Brain microvascular endothelial cell (primary cell): ENCODE measurements around the gene LRP1.

Experiments used
- DNase-seq: peaks from one replicate; pipeline ENCODE4 v3.0.0-alpha.2; 2020
- H3K27ac ChIP-seq: fragments of 250-450 bp; sonication (Bioruptor Pico); 2 replicates; pipeline ENCODE4 v1.5.1; 2020; ENCODE audit warnings: mild to moderate bottlenecking, moderate library complexity
- H3K27me3 ChIP-seq: fragments of 250-450 bp; sonication (Bioruptor Pico); replicated peaks from 2 replicates; pipeline ENCODE4 v1.5.1; 2020; ENCODE audit warnings: mild to moderate bottlenecking
- H3K36me3 ChIP-seq: fragments of 250-450 bp; sonication (Bioruptor Pico); replicated peaks from 2 replicates; pipeline ENCODE4 v1.5.1; 2020; ENCODE audit warnings: mild to moderate bottlenecking
- H3K4me3 ChIP-seq: 2 replicates; pipeline ENCODE4 v1.5.1; 2011; ENCODE audit warnings: low read depth, mild to moderate bottlenecking, control low read depth, low read length, moderate library complexity
- in situ Hi-C: cut with HindIII; loops from 2 replicates; pipeline ENCODE4 v1.10.0; 2017; ENCODE audit warnings: low sequenced_read_pairs, low pct_ligation_motif_present
- TF ChIP-seq, protein P1 (sequence below): IDR thresholded peaks from 2 replicates; pipeline ENCODE4 v1.5.1; 2011; ENCODE audit warnings: low read depth, mild to moderate bottlenecking, moderate library complexity, low read length, control low read depth, inconsistent platforms; ENCODE audit errors: missing control alignments

The LRP1 gene

DNA sequence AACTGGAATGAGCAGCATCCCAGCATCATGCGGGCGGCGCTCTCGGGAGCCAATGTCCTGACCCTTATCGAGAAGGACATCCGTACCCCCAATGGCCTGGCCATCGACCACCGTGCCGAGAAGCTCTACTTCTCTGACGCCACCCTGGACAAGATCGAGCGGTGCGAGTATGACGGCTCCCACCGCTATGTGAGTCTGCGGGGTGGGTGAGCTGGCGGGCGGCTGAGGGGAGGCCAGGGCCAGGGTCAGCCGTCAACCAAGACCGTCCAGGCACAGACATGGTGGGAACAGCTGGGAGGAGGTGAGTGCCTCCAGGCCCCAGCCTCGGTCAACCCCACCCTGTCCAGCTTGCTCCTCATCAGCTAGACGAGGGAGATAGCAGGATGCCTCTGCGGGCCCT, 62.5 kb downstream of the LRP1 start:
- in situ Hi-C loops: no loop called here
- H3K27me3 ChIP-seq: no peaks in the 10 kb centered on the region
- H3K36me3 ChIP-seq: peaks cover 95% of the 10 kb centered on the region
- TF ChIP-seq, protein P1, sequence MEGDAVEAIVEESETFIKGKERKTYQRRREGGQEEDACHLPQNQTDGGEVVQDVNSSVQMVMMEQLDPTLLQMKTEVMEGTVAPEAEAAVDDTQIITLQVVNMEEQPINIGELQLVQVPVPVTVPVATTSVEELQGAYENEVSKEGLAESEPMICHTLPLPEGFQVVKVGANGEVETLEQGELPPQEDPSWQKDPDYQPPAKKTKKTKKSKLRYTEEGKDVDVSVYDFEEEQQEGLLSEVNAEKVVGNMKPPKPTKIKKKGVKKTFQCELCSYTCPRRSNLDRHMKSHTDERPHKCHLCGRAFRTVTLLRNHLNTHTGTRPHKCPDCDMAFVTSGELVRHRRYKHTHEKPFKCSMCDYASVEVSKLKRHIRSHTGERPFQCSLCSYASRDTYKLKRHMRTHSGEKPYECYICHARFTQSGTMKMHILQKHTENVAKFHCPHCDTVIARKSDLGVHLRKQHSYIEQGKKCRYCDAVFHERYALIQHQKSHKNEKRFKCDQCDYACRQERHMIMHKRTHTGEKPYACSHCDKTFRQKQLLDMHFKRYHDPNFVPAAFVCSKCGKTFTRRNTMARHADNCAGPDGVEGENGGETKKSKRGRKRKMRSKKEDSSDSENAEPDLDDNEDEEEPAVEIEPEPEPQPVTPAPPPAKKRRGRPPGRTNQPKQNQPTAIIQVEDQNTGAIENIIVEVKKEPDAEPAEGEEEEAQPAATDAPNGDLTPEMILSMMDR: no peak
- no peak overlapping the region for H3K4me3 ChIP-seq
- no peak for DNase-seq
- no peak overlapping the region for H3K27ac ChIP-seq

DNA sequence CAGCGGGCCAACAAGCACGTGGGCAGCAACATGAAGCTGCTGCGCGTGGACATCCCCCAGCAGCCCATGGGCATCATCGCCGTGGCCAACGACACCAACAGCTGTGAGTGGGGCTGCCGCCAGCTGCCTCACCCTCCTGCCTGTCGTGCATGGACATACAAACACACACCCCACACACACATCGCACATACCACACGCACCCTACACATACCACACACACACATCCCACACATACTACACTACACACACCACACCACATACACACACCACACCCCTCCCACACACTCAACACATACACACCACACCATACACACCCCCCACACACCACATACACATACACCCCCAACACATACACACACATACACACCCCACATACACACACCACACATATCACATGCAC, 63.1 kb downstream of the LRP1 start:
- TF ChIP-seq, protein P1: no peak
- in situ Hi-C loops: no loop called here
- Histone ChIP-seq H3K4me3 (no peak overlapping the region), H3K27ac (no peak overlapping the region), H3K36me3 (peaks cover 94% of the 10 kb centered on the region), H3K27me3 (no peaks in the 10 kb centered on the region)
- no peak for DNase-seq

DNA sequence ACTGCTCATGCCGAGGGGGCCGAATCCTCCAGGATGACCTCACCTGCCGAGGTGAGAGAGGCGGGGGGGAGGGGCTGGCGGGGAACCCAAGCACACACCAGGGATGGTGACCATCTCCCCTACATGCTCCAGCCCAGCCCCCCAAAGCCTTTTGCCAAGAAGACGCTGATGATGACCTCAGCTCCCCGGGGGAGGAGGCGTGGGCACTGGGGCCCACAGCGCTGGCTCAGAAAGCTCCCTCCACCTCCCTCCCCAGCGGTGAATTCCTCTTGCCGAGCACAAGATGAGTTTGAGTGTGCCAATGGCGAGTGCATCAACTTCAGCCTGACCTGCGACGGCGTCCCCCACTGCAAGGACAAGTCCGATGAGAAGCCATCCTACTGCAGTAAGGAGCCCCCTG, 64.6 kb downstream of the LRP1 start:
- DNase-seq: no peak
- TF ChIP-seq, protein P1: no peak
- Histone ChIP-seq H3K27me3 (no peaks in the 10 kb centered on the region), H3K36me3 (peaks cover 92% of the 10 kb centered on the region), H3K4me3 (no peak overlapping the region), H3K27ac (no peak overlapping the region)
- in situ Hi-C loops: no loop called here

DNA sequence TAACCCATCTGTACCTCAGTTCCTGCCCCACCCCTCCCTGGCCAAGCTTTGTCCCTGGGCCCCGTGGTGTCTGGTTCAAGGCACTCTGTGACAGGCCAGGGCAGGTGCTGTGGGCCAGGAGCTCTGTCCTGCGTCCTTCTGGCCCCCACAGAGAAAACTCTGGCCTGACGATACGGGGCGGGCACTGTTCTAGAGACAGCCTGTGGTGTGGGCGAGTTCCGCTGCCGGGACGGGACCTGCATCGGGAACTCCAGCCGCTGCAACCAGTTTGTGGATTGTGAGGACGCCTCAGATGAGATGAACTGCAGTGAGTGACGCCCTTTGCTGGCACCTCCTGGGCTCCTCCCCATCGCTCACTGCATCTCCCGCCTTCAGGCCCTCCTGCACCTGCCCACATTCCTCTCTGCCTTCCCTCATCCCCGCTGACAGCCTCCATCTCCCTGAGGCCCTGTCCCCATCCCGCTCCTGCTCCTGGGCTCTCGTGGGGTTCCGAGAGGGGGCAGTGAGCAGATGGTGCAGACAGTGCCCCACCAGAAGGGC, 65.5 kb downstream of the LRP1 start:
- Histone ChIP-seq H3K27ac (no peak overlapping the region), H3K27me3 (no peaks in the 10 kb centered on the region), H3K4me3 (no peak overlapping the region), H3K36me3 (peaks cover 92% of the 10 kb centered on the region)
- DNase-seq: no peak
- in situ Hi-C loops: no loop called here
- TF ChIP-seq, protein P1: no peak

DNA sequence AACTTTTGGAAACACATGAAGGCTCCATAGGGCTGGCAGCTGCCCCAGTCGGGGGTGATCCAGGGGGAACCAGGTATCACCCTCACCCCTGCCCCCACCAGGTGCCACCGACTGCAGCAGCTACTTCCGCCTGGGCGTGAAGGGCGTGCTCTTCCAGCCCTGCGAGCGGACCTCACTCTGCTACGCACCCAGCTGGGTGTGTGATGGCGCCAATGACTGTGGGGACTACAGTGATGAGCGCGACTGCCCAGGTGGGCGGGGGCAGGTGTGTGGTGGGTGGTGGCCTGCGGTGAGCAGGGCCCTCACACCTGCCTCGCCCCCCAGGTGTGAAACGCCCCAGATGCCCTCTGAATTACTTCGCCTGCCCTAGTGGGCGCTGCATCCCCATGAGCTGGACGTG, 66.0 kb downstream of the LRP1 start:
- TF ChIP-seq, protein P1: no peak
- H3K27me3 ChIP-seq: no peaks in the 10 kb centered on the region
- H3K27ac ChIP-seq: no peak overlapping the region
- H3K4me3 ChIP-seq: no peak overlapping the region
- in situ Hi-C loops: no loop called here
- H3K36me3 ChIP-seq: peaks cover 92% of the 10 kb centered on the region
- DNase-seq: no peak

DNA sequence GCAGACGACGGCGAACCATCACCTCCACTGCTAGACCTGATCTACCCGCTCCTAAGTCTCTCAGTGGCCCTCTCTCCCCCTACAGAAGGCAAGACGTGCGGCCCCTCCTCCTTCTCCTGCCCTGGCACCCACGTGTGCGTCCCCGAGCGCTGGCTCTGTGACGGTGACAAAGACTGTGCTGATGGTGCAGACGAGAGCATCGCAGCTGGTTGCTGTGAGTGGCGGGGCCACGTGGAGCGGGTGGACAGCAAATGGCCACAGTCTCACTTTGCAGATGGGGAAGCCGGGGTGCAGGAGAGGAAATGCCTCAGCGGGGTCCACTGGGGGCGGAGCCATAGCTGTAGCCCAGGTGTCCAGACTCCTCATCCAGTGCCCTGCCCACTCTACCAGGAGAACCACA, 66.9 kb downstream of the LRP1 start:
- TF ChIP-seq, protein P1: no peak
- no peak for DNase-seq
- in situ Hi-C loops: no loop called here
- no peak overlapping the region for H3K4me3 ChIP-seq
- no peak overlapping the region for H3K27ac ChIP-seq
- H3K27me3 ChIP-seq: no peaks in the 10 kb centered on the region
- H3K36me3 ChIP-seq: peaks cover 95% of the 10 kb centered on the region
